ENCODE results near the gene RANBP17.

RANBP17 gene

DNA sequence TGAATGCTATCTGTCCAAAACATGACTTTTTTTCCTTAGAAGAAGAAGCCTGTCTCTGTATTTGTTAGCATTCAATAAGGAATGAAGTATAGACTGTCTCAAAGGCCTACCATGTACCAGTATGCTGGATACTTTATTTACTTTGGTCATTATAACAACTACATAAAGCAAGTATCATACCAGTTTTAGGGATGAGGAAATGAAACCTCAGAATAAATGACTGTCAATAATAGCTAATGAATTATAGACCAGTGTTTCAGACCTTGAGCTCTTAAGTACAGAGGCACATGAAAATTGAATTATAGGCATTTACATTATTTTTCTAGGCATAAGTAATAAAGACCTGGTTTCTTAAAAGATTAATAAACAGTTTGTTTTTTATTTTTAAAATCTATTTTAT lies 280.8 kb downstream of the RANBP17 start:
- no peaks in the 10 kb centered on the region for H3K36me3 ChIP-seq (ENCODE audit: control insufficient read depth in 2 of 2, insufficient read depth in 1 of 2, low read length in 2 of 2)
- POLR2A ChIA-PET: no interaction called here
- no peak overlapping the region for H3K27ac ChIP-seq (ENCODE audit: extremely low read depth, low read depth, low read length)
- no peaks in the 10 kb centered on the region for H3K9me3 ChIP-seq (ENCODE audit: control insufficient read depth, insufficient read depth, low read depth, low read length)
- TF ChIP-seq ZNF571 (tag by site-specific recombination; IDR thresholded peaks at IDR 0.05): no peak
- TF ChIP-seq, protein P1, sequence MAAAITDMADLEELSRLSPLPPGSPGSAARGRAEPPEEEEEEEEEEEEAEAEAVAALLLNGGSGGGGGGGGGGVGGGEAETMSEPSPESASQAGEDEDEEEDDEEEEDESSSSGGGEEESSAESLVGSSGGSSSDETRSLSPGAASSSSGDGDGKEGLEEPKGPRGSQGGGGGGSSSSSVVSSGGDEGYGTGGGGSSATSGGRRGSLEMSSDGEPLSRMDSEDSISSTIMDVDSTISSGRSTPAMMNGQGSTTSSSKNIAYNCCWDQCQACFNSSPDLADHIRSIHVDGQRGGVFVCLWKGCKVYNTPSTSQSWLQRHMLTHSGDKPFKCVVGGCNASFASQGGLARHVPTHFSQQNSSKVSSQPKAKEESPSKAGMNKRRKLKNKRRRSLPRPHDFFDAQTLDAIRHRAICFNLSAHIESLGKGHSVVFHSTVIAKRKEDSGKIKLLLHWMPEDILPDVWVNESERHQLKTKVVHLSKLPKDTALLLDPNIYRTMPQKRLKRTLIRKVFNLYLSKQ (tag by site-specific recombination; IDR thresholded peaks at IDR 0.05; ENCODE audit: borderline replicate concordance): no peak
- no peak for TF ChIP-seq ZNF174 (tag by site-specific recombination; IDR thresholded peaks at IDR 0.05)
- no peak for TF ChIP-seq ZNF629 (tag by site-specific recombination; IDR thresholded peaks at IDR 0.05)
- TF ChIP-seq, protein P2, sequence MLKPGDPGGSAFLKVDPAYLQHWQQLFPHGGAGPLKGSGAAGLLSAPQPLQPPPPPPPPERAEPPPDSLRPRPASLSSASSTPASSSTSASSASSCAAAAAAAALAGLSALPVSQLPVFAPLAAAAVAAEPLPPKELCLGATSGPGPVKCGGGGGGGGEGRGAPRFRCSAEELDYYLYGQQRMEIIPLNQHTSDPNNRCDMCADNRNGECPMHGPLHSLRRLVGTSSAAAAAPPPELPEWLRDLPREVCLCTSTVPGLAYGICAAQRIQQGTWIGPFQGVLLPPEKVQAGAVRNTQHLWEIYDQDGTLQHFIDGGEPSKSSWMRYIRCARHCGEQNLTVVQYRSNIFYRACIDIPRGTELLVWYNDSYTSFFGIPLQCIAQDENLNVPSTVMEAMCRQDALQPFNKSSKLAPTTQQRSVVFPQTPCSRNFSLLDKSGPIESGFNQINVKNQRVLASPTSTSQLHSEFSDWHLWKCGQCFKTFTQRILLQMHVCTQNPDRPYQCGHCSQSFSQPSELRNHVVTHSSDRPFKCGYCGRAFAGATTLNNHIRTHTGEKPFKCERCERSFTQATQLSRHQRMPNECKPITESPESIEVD (tag by site-specific recombination; IDR thresholded peaks at IDR 0.05): no peak
- TF ChIP-seq ZNF501 (tag by site-specific recombination; IDR thresholded peaks at IDR 0.05): no peak
- TF ChIP-seq ZNF169 (tag by site-specific recombination; IDR thresholded peaks at IDR 0.05): no peak
- no peak for TF ChIP-seq SALL2 (tag by site-specific recombination; IDR thresholded peaks at IDR 0.05; ENCODE audit: borderline replicate concordance)
- TF ChIP-seq, protein P3, sequence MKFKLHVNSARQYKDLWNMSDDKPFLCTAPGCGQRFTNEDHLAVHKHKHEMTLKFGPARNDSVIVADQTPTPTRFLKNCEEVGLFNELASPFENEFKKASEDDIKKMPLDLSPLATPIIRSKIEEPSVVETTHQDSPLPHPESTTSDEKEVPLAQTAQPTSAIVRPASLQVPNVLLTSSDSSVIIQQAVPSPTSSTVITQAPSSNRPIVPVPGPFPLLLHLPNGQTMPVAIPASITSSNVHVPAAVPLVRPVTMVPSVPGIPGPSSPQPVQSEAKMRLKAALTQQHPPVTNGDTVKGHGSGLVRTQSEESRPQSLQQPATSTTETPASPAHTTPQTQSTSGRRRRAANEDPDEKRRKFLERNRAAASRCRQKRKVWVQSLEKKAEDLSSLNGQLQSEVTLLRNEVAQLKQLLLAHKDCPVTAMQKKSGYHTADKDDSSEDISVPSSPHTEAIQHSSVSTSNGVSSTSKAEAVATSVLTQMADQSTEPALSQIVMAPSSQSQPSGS (tag by site-specific recombination; IDR thresholded peaks at IDR 0.05; ENCODE audit: low read depth): no peak
- no peak for TF ChIP-seq PRDM4 (tag by site-specific recombination; IDR thresholded peaks at IDR 0.05)
- TF ChIP-seq ZNF449 (tag by site-specific recombination; IDR thresholded peaks at IDR 0.05): no peak
- CTCF ChIA-PET: interaction anchor here (0.6 kb wide), 1 partner anchor 329 kb away, joined by 3 read pairs; no protein-coding TSS in a partner anchor
- H3K4me1 ChIP-seq (ENCODE audit: control insufficient read depth, insufficient read depth, low read length): no peaks in the 10 kb centered on the region
- H3K4me3 ChIP-seq (ENCODE audit: low read depth, low read length): no peak overlapping the region

DNA sequence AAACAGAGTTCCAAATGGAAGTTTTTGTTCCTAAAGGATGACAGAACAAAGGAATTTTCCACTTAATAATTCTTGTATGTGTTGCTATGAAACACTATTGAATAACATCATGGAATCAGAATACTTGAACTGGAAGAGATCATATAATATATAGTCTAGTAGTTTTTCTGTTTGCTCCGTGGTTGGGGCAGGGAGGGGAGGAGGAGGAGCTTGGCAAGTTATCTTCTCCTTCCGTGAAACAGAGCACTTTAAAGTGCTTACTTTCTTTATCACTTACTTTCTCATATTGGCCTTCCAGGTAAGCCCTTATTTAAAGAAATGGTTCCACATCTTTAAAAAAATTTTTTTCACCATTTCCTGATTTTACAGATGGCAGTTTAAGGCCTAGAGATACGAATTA lies 281.4 kb downstream of the RANBP17 start:
- no peak overlapping the region for H3K27ac ChIP-seq (ENCODE audit: extremely low read depth, low read depth, low read length)
- CTCF ChIA-PET: no interaction called here
- H3K4me3 ChIP-seq (ENCODE audit: low read depth, low read length): no peak overlapping the region
- no peaks in the 10 kb centered on the region for H3K9me3 ChIP-seq (ENCODE audit: control insufficient read depth, insufficient read depth, low read depth, low read length)
- H3K4me1 ChIP-seq (ENCODE audit: control insufficient read depth, insufficient read depth, low read length): no peaks in the 10 kb centered on the region
- POLR2A ChIA-PET: no interaction called here
- no peaks in the 10 kb centered on the region for H3K36me3 ChIP-seq (ENCODE audit: control insufficient read depth in 2 of 2, insufficient read depth in 1 of 2, low read length in 2 of 2)
- no peak for TF ChIP-seq ZNF571 (tag by site-specific recombination; IDR thresholded peaks at IDR 0.05)
- no peak for TF ChIP-seq ZNF202 (tag by site-specific recombination; IDR thresholded peaks at IDR 0.05; ENCODE audit: borderline replicate concordance)
- TF ChIP-seq WT1 (tag by site-specific recombination; IDR thresholded peaks at IDR 0.05): no peak
- no peak for TF ChIP-seq GFI1B (tag by site-specific recombination; IDR thresholded peaks at IDR 0.05)
- TF ChIP-seq ZNF558 (tag by site-specific recombination; IDR thresholded peaks at IDR 0.05): no peak
- no peak for TF ChIP-seq ZNF785 (tag by site-specific recombination; IDR thresholded peaks at IDR 0.05)
- no peak for TF ChIP-seq ZNF629 (tag by site-specific recombination; IDR thresholded peaks at IDR 0.05)
- TF ChIP-seq ZNF658 (tag by site-specific recombination; IDR thresholded peaks at IDR 0.05): no peak
- TF ChIP-seq REST (tag by site-specific recombination; IDR thresholded peaks at IDR 0.05): no peak
- TF ChIP-seq ZNF24 (tag by site-specific recombination; IDR thresholded peaks at IDR 0.05): no peak
- no peak for TF ChIP-seq ZNF416 (tag by site-specific recombination; IDR thresholded peaks at IDR 0.05)
- TF ChIP-seq BCL11B (tag by site-specific recombination; IDR thresholded peaks at IDR 0.05; ENCODE audit: low read depth): no peak
- no peak for TF ChIP-seq KLF7 (tag by site-specific recombination; IDR thresholded peaks at IDR 0.05; ENCODE audit: borderline replicate concordance)
- TF ChIP-seq IKZF3 (tag by site-specific recombination; IDR thresholded peaks at IDR 0.05): no peak
- TF ChIP-seq ZNF169 (tag by site-specific recombination; IDR thresholded peaks at IDR 0.05): no peak
